ENCODE measurements around the gene MYLK3.

Gene MYLK3

DNA sequence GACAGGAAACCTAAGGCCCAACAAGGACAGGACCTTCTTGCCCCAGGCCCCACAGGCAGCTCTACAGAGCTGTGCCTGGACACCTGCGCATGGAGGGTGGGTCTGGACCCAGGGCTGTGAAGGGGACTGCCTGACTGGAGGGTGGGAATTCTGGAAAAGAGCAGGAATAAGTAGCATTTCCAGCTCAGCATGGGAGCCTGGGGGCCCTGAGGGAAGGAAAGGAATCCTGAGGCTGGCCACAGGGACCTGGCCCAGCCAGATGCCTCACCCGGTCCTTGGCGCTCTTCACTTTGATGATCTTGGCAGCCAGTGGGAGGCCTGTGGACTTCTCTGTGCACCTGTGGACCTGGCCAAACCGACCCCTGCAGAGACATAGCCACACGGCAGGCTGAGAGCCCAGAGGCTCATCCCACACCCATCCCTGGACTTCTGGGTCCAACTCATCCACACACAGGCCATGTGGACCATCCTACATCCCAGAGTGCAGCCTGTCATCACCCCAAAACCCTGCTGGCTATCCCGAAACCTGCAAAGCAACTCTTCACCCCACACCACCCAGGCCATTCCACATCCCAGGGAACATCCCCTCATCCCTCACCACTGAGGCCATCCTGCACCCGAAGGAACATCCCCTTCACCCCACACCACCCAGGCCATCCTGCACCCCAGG lies 18.7 kb downstream of the MYLK3 start:
- no peak for ATAC-seq
- TF ChIP-seq ARNTL (CRISPR knock-in tag; IDR thresholded peaks at IDR 0.05; ENCODE audit: borderline replicate concordance, low read depth) (no peak), ZFP30 (CRISPR knock-in tag; IDR thresholded peaks at IDR 0.05) (no peak), ZNF70 (CRISPR knock-in tag; IDR thresholded peaks at IDR 0.05) (no peak), ZFP3 (CRISPR knock-in tag; IDR thresholded peaks at IDR 0.05) (no peak)
- TF ChIP-seq, protein P1, sequence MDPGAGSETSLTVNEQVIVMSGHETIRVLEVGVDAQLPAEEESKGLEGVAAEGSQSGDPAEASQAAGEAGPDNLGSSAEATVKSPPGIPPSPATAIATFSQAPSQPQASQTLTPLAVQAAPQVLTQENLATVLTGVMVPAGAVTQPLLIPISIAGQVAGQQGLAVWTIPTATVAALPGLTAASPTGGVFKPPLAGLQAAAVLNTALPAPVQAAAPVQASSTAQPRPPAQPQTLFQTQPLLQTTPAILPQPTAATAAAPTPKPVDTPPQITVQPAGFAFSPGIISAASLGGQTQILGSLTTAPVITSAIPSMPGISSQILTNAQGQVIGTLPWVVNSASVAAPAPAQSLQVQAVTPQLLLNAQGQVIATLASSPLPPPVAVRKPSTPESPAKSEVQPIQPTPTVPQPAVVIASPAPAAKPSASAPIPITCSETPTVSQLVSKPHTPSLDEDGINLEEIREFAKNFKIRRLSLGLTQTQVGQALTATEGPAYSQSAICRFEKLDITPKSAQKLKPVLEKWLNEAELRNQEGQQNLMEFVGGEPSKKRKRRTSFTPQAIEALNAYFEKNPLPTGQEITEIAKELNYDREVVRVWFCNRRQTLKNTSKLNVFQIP (CRISPR knock-in tag; IDR thresholded peaks at IDR 0.05; ENCODE audit: borderline replicate concordance, low read depth): no peak
- TF ChIP-seq, protein P2, sequence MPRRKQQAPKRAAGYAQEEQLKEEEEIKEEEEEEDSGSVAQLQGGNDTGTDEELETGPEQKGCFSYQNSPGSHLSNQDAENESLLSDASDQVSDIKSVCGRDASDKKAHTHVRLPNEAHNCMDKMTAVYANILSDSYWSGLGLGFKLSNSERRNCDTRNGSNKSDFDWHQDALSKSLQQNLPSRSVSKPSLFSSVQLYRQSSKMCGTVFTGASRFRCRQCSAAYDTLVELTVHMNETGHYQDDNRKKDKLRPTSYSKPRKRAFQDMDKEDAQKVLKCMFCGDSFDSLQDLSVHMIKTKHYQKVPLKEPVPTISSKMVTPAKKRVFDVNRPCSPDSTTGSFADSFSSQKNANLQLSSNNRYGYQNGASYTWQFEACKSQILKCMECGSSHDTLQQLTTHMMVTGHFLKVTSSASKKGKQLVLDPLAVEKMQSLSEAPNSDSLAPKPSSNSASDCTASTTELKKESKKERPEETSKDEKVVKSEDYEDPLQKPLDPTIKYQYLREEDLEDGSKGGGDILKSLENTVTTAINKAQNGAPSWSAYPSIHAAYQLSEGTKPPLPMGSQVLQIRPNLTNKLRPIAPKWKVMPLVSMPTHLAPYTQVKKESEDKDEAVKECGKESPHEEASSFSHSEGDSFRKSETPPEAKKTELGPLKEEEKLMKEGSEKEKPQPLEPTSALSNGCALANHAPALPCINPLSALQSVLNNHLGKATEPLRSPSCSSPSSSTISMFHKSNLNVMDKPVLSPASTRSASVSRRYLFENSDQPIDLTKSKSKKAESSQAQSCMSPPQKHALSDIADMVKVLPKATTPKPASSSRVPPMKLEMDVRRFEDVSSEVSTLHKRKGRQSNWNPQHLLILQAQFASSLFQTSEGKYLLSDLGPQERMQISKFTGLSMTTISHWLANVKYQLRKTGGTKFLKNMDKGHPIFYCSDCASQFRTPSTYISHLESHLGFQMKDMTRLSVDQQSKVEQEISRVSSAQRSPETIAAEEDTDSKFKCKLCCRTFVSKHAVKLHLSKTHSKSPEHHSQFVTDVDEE (CRISPR knock-in tag; IDR thresholded peaks at IDR 0.05): no peak

DNA sequence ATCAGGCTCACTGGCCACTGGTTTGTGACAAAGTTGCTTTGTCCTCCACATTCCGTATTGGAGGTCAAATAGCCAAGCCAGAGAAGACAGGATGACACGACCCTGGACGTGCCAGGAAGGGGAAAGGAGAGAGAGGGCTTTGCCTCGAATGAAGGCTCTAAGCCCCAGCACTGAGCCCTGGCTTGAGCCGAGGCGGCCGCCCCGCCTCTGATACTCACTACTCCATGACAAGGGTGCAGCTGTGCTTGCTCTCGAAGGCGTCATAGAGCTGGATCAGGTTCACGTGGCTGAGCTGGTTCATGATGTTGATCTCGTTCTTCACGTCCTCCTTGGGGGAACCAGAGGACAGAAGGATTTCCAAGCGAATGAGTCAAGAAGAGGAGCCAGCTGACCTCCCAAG lies 19.3 kb downstream of the MYLK3 start:
- ATAC-seq: no peak
- no peak for TF ChIP-seq PPARA (CRISPR knock-in tag; IDR thresholded peaks at IDR 0.05; ENCODE audit: borderline replicate concordance)
- TF ChIP-seq SNAI2 (CRISPR knock-in tag; IDR thresholded peaks at IDR 0.05): no peak
- TF ChIP-seq ZFP3 (CRISPR knock-in tag; IDR thresholded peaks at IDR 0.05): no peak
- TF ChIP-seq, protein P3, sequence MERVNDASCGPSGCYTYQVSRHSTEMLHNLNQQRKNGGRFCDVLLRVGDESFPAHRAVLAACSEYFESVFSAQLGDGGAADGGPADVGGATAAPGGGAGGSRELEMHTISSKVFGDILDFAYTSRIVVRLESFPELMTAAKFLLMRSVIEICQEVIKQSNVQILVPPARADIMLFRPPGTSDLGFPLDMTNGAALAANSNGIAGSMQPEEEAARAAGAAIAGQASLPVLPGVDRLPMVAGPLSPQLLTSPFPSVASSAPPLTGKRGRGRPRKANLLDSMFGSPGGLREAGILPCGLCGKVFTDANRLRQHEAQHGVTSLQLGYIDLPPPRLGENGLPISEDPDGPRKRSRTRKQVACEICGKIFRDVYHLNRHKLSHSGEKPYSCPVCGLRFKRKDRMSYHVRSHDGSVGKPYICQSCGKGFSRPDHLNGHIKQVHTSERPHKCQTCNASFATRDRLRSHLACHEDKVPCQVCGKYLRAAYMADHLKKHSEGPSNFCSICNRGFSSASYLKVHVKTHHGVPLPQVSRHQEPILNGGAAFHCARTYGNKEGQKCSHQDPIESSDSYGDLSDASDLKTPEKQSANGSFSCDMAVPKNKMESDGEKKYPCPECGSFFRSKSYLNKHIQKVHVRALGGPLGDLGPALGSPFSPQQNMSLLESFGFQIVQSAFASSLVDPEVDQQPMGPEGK (CRISPR knock-in tag; IDR thresholded peaks at IDR 0.05; ENCODE audit: borderline replicate concordance): no peak
- TF ChIP-seq OSR1 (CRISPR knock-in tag; IDR thresholded peaks at IDR 0.05): no peak
- TF ChIP-seq ISL1 (CRISPR knock-in tag; IDR thresholded peaks at IDR 0.05): no peak
- no peak for TF ChIP-seq CSDC2 (CRISPR knock-in tag; IDR thresholded peaks at IDR 0.05)
- TF ChIP-seq TCF4 (CRISPR knock-in tag; IDR thresholded peaks at IDR 0.05; ENCODE audit: borderline replicate concordance): no peak
- TF ChIP-seq ZNF565 (CRISPR knock-in tag; conservative IDR thresholded peaks at IDR 0.05; ENCODE audit: low read depth): no peak
- TF ChIP-seq, protein P4, sequence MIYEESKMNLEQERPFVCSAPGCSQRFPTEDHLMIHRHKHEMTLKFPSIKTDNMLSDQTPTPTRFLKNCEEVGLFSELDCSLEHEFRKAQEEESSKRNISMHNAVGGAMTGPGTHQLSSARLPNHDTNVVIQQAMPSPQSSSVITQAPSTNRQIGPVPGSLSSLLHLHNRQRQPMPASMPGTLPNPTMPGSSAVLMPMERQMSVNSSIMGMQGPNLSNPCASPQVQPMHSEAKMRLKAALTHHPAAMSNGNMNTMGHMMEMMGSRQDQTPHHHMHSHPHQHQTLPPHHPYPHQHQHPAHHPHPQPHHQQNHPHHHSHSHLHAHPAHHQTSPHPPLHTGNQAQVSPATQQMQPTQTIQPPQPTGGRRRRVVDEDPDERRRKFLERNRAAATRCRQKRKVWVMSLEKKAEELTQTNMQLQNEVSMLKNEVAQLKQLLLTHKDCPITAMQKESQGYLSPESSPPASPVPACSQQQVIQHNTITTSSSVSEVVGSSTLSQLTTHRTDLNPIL (CRISPR knock-in tag; IDR thresholded peaks at IDR 0.05; ENCODE audit: low read depth): no peak
- TF ChIP-seq, protein P2 (CRISPR knock-in tag; IDR thresholded peaks at IDR 0.05): no peak
- TF ChIP-seq ARNTL (CRISPR knock-in tag; IDR thresholded peaks at IDR 0.05; ENCODE audit: borderline replicate concordance, low read depth): no peak
- no peak for TF ChIP-seq ZC3H10 (CRISPR knock-in tag; IDR thresholded peaks at IDR 0.05)

DNA sequence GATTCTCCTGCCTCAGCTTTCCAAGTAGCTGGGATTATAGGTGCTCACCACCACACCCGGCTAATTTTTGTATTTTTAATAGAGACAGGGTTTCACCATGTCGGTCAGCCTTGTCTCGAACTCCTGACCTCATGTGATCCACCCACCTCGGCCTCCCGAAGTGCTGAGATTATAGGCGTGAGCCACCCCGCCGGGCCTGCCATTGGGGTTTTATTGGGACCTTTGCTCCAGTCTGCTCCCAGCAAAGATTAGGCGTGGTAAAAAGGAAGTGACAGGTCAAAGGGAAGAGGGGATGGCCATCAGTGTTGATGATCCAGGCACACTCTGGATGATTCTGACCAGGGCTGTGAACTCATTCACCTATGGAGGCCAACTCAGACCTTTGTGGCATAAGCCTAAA lies 20.5 kb downstream of the MYLK3 start:
- ATAC-seq: no peak
- TF ChIP-seq, protein P2 (CRISPR knock-in tag; IDR thresholded peaks at IDR 0.05): no peak
- TF ChIP-seq, protein P4 (CRISPR knock-in tag; IDR thresholded peaks at IDR 0.05; ENCODE audit: low read depth): no peak
- TF ChIP-seq OSR1 (CRISPR knock-in tag; IDR thresholded peaks at IDR 0.05) (no peak), ZFP30 (CRISPR knock-in tag; IDR thresholded peaks at IDR 0.05) (no peak), SNAI2 (CRISPR knock-in tag; IDR thresholded peaks at IDR 0.05) (no peak), CSDC2 (CRISPR knock-in tag; IDR thresholded peaks at IDR 0.05) (no peak), TCF4 (CRISPR knock-in tag; IDR thresholded peaks at IDR 0.05; ENCODE audit: borderline replicate concordance) (no peak)
- TF ChIP-seq, protein P5, sequence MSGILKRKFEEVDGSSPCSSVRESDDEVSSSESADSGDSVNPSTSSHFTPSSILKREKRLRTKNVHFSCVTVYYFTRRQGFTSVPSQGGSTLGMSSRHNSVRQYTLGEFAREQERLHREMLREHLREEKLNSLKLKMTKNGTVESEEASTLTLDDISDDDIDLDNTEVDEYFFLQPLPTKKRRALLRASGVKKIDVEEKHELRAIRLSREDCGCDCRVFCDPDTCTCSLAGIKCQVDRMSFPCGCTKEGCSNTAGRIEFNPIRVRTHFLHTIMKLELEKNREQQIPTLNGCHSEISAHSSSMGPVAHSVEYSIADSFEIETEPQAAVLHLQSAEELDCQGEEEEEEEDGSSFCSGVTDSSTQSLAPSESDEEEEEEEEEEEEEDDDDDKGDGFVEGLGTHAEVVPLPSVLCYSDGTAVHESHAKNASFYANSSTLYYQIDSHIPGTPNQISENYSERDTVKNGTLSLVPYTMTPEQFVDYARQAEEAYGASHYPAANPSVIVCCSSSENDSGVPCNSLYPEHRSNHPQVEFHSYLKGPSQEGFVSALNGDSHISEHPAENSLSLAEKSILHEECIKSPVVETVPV (CRISPR knock-in tag; IDR thresholded peaks at IDR 0.05): no peak

Data from SK-N-SH treated with all-trans-retinoic acid at 6 μM for 48 hours (cell line).